Right lobe of liver (tissue), 4 donors: ENCODE measurements around the gene MAP7D3.

Experiments
- CTCF ChIP-seq, 4 donors: fragments of 200-600 bp in 3 of 4; fragments of 450-650 bp in 1 of 4; IDR thresholded peaks; one replicate each; pipeline versions ENCODE4 v1.5.1 to v1.8.0; 2016 to 2022; ENCODE audit warnings: antibody characterized with exemption in 4 of 4, mild to moderate bottlenecking in 2 of 4
- POLR2A ChIP-seq: fragments of 450-650 bp; IDR thresholded peaks from one replicate; pipeline ENCODE4 v1.6.1; 2017; ENCODE audit warnings: antibody characterized with exemption, mild to moderate bottlenecking
- donor health status: DM: no; HTN: no; CAD: no.
- donor health status: DM: no; HTN: no; CAD: no.
- donor health status: DM: no; HTN: yes; CAD: no.

- TF ChIP-seq POLR2A (no peak), CTCF (IDR thresholded peaks at IDR 0.05) (no peak)
Observed at GRCh38 chrX:136201601-136202000, 49.6 kb downstream of the MAP7D3 start.
